Measurements from ENCODE around the gene ITGA3. TPM values are rescaled to one million over a fixed set of nuclear protein-coding genes. Genes with fewer than 3 reads are reported as not detected.

The ITGA3 gene
- polyA plus RNA-seq, 1 donor, result 41.8 TPM

GRCh38 chr17:50072130-50072529 lies 16.2 kb downstream of the ITGA3 start:
- no peak for DNase-seq

- DNase-seq, result no peak
Measured at GRCh38 chr17:50072925-50073324, 17.0 kb downstream of the ITGA3 start.

- DNase-seq, result no peak
Measured at GRCh38 chr17:50074227-50074626, 18.3 kb downstream of the ITGA3 start.

- DNase-seq, result no peak
Measured at GRCh38 chr17:50075446-50076032, 19.6 kb downstream of the ITGA3 start.

GRCh38 chr17:50076221-50076590 lies 20.3 kb downstream of the ITGA3 start:
- no peak for DNase-seq

GRCh38 chr17:50076591-50077235 lies 20.8 kb downstream of the ITGA3 start:
- no peak for DNase-seq

GRCh38 chr17:50078430-50078829 lies 22.5 kb downstream of the ITGA3 start:
- DNase-seq, result no peak

GRCh38 chr17:50079334-50080095 lies 23.6 kb downstream of the ITGA3 start:
- DNase-seq, result no peak

- no peak for DNase-seq
Measured at GRCh38 chr17:50080096-50080480, 24.2 kb downstream of the ITGA3 start.

- DNase-seq, result no peak
Measured at GRCh38 chr17:50080827-50081226, 24.9 kb downstream of the ITGA3 start.

- DNase-seq, result no peak
Measured at GRCh38 chr17:50081757-50082156, 25.8 kb downstream of the ITGA3 start.

GRCh38 chr17:50087246-50087911 lies 31.5 kb downstream of the ITGA3 start:
- DNase-seq, result peak; percentile 73

- DNase-seq, result no peak
Measured at GRCh38 chr17:50087912-50088405, 32.0 kb downstream of the ITGA3 start.

- no peak for DNase-seq
Measured at GRCh38 chr17:50088952-50089825, 33.3 kb downstream of the ITGA3 start.

- DNase-seq, result no peak
Measured at GRCh38 chr17:50090071-50090470, 34.2 kb downstream of the ITGA3 start.

- no peak for DNase-seq
Measured at GRCh38 chr17:50090971-50091917, 35.3 kb downstream of the ITGA3 start.

GRCh38 chr17:50091918-50092285 lies 36.0 kb downstream of the ITGA3 start:
- no peak for DNase-seq

GRCh38 chr17:50093246-50093645 lies 37.3 kb downstream of the ITGA3 start:
- no peak for DNase-seq

- DNase-seq, result no peak
Measured at GRCh38 chr17:50093807-50094206, 37.9 kb downstream of the ITGA3 start.

GRCh38 chr17:50094243-50094752 lies 38.4 kb downstream of the ITGA3 start:
- DNase-seq, result peak; percentile 92

Measured in hindlimb muscle (tissue), 1 donor.